Kidney epithelial cell (primary cell): ENCODE results near the gene STXBP1. TPM values are rescaled to one million over a fixed set of nuclear protein-coding genes. Genes with fewer than 3 reads are reported as not detected.

ENCODE experiments used
- DNase-seq: peaks from one replicate; pipeline ENCODE4 v3.0.0-alpha.2; 2010; ENCODE audit warnings: low read depth
- H3K27me3 ChIP-seq: 2 replicates; pipeline ENCODE4 v1.6.0; 2011; ENCODE audit warnings: low read length; ENCODE audit not compliant: control insufficient read depth, insufficient read depth
- H3K36me3 ChIP-seq: 2 replicates; pipeline ENCODE4 v1.5.1; 2011; ENCODE audit warnings: low read length; ENCODE audit not compliant: control insufficient read depth, insufficient read depth
- H3K4me3 ChIP-seq: 2 replicates; pipeline ENCODE4 v1.5.1; 2011; ENCODE audit warnings: low read depth, mild to moderate bottlenecking, control low read depth, low read length
- total RNA-seq: library from RNA; depleted of rRNA; stranded (reverse); fragments of >200 nt; gene quantifications from 2 replicates; pipeline ENCODE4 v1.2.3, GENCODE V29; 2015
- TF ChIP-seq, protein P1 (sequence below): IDR thresholded peaks from 2 replicates; pipeline ENCODE4 v1.5.1; 2011; ENCODE audit warnings: mild to moderate bottlenecking, moderate library complexity, low read length, control low read depth, inconsistent platforms; ENCODE audit not compliant: insufficient read depth, poor library complexity, severe bottlenecking

STXBP1 gene
- total RNA-seq, 1 donor from 2014 or later, result 27.5 TPM

GRCh38 chr9:127589955-127590370, 22.1 kb upstream of the STXBP1 start:
- no peaks in the 10 kb centered on the region for H3K36me3 ChIP-seq
- no peak overlapping the region for H3K4me3 ChIP-seq
- DNase-seq, result no peak
- H3K27me3 ChIP-seq, result no peaks in the 10 kb centered on the region
- TF ChIP-seq, protein P1, sequence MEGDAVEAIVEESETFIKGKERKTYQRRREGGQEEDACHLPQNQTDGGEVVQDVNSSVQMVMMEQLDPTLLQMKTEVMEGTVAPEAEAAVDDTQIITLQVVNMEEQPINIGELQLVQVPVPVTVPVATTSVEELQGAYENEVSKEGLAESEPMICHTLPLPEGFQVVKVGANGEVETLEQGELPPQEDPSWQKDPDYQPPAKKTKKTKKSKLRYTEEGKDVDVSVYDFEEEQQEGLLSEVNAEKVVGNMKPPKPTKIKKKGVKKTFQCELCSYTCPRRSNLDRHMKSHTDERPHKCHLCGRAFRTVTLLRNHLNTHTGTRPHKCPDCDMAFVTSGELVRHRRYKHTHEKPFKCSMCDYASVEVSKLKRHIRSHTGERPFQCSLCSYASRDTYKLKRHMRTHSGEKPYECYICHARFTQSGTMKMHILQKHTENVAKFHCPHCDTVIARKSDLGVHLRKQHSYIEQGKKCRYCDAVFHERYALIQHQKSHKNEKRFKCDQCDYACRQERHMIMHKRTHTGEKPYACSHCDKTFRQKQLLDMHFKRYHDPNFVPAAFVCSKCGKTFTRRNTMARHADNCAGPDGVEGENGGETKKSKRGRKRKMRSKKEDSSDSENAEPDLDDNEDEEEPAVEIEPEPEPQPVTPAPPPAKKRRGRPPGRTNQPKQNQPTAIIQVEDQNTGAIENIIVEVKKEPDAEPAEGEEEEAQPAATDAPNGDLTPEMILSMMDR, result peak; percentile 92

- Histone ChIP-seq H3K27me3 (no peaks in the 10 kb centered on the region), H3K4me3 (no peak overlapping the region), H3K36me3 (no peaks in the 10 kb centered on the region)
- TF ChIP-seq, protein P1, result no peak
- no peak for DNase-seq
Measured at GRCh38 chr9:127595611-127596010, 16.5 kb upstream of the STXBP1 start.

DNA sequence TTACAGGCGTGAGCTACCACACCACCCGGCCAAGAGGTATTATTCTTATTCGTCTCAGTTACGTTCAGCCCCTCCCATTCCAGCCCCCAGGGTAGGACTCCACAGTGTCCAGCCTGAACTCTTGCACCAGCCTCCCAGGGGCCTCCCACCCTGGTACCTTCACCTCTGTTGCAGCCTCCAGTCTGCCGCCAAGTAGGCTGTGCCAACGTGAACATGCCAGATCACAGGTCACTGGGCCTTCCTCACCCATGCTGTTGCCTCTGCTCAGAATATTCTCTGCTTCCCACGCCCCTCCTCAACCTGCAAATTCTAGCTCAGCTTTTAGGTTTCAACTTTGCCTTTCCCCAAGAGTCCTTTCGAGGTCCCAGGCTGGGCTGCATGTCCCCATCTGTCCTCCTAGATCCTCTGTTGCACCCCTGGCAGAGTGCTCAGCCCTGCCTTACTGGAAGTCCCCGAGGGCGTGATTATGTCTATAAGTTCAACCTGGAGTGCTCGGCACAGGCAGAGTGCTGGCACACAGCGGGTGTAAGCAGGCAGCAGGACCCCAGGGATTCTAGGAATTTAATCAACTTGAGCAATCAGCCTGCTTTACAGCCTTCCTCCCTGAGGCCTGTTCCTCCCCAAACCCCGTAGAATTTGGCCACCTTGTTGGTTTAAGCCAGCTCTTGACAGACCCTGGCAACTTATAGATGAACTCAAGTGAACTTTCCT, 13.1 kb upstream of the STXBP1 start:
- H3K27me3 ChIP-seq, result no peaks in the 10 kb centered on the region
- no peak overlapping the region for H3K4me3 ChIP-seq
- TF ChIP-seq, protein P1, result no peak
- no peaks in the 10 kb centered on the region for H3K36me3 ChIP-seq
- no peak for DNase-seq

DNA sequence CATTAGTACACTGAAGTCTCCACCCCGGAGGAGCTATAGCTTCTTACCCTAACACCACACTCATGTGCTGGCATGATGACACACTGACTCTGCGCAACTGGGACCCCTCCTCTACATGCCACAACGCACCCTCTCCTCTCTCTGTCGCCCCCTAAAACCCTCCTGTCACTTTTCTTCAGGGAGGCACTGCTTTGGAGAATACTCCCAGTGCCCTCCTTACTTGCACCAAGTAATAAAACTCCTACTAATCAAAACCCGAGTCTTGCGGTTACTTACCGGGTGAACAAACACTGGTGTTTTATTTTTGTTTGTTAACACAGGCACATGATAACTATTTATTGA, 12.6 kb upstream of the STXBP1 start:
- Histone ChIP-seq H3K4me3 (no peak overlapping the region), H3K36me3 (no peaks in the 10 kb centered on the region), H3K27me3 (no peaks in the 10 kb centered on the region)
- DNase-seq, result no peak
- TF ChIP-seq, protein P1, result no peak

DNA sequence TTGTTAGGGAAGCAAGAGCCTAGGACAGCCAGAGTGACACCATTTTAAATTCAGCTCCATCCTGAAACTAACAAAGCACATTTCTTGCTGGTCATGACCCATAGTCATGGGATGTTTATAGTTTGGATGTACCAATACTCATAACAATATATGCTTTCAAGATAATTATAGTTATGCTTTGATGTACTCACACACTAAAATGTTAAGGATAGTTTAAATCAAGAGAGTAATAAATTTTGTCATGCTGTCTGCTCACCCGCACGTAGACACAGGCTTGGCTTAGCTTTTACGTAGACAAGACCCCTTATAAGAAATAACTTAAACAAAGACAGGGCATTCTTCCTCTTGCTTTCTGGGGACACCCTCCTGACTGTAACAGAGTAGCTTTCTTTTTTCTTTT, 8.9 kb upstream of the STXBP1 start:
- TF ChIP-seq, protein P1, result no peak
- Histone ChIP-seq H3K36me3 (no peaks in the 10 kb centered on the region), H3K27me3 (no peaks in the 10 kb centered on the region), H3K4me3 (no peak overlapping the region)
- DNase-seq, result no peak

DNA sequence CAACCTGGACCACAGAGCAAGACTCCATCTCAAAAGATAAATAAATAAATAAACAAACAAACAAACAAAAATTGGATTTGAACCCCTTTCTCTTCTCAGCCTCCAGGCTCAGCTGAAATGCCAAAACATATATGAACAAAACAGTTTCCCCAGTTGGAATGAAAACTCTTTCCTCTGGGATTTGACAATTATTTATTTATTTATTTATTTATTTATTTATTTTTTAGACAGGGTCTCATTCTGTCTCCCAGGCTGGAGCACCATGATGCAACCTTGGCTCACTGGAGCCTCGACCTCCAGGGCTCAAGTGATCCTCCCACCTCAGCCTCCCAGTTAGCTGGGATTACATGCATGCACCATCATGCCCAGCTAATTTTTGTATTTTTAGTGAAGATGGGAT, 6.0 kb upstream of the STXBP1 start:
- Histone ChIP-seq H3K4me3 (no peak overlapping the region), H3K36me3 (no peaks in the 10 kb centered on the region), H3K27me3 (no peaks in the 10 kb centered on the region)
- TF ChIP-seq, protein P1, result no peak
- DNase-seq, result no peak
